SK-N-SH treated with all-trans-retinoic acid at 6 μM for 48 hours (cell line): ENCODE data around the gene ZNF101.
A peak's percentile ranks its signal among the peaks of the same experiment; 100 is the strongest.

Experiments used
- ATAC-seq: fragments of 200-7000 bp; cut with Tn5 transposase; 3 replicates; pipeline ENCODE4 v1.9.1; 2020; ENCODE audit warnings: mild to moderate bottlenecking, moderate library complexity
- ARNTL ChIP-seq: fragments of 450-650 bp; formaldehyde crosslinking; IDR thresholded peaks from 2 replicates; pipeline ENCODE4 v1.5.0; 2020; ENCODE audit warnings: low read depth, mild to moderate bottlenecking, moderate library complexity, borderline replicate concordance
- BACH2 ChIP-seq: fragments of 250-450 bp; sonication (Bioruptor Pico); IDR thresholded peaks from 2 replicates; pipeline ENCODE4 v1.9.0; 2021; ENCODE audit warnings: mild to moderate bottlenecking, borderline replicate concordance
- CSDC2 ChIP-seq: fragments of 250-450 bp; sonication (Bioruptor Pico); IDR thresholded peaks from 2 replicates; pipeline ENCODE4 v1.5.0; 2020; ENCODE audit warnings: mild to moderate bottlenecking, moderate library complexity
- ESRRG ChIP-seq: fragments of 250-450 bp; sonication (Bioruptor Pico); IDR thresholded peaks from 2 replicates; pipeline ENCODE4 v1.6.1; 2021; ENCODE audit warnings: mild to moderate bottlenecking
- GLIS3 ChIP-seq: fragments of 250-450 bp; sonication (Bioruptor Pico); IDR thresholded peaks from 2 replicates; pipeline ENCODE4 v1.5.0; 2020; ENCODE audit warnings: mild to moderate bottlenecking, moderate library complexity
- ISL1 ChIP-seq: fragments of 250-450 bp; sonication (Bioruptor Pico); IDR thresholded peaks from 2 replicates; pipeline ENCODE4 v2.1.2; 2022; ENCODE audit warnings: mild to moderate bottlenecking, moderate library complexity
- OSR1 ChIP-seq: fragments of 250-450 bp; sonication (Bioruptor Pico); IDR thresholded peaks from 2 replicates; pipeline ENCODE4 v1.8.0; 2022; ENCODE audit warnings: moderate library complexity, mild to moderate bottlenecking, inconsistent platforms
- PATZ1 ChIP-seq: fragments of 250-450 bp; sonication (Bioruptor Pico); IDR thresholded peaks from 2 replicates; pipeline ENCODE4 v1.8.0; 2020; ENCODE audit warnings: mild to moderate bottlenecking, moderate library complexity, borderline replicate concordance
- PPARA ChIP-seq: fragments of 250-450 bp; sonication (Bioruptor Pico); IDR thresholded peaks from 2 replicates; pipeline ENCODE4 v1.5.0; 2020; ENCODE audit warnings: mild to moderate bottlenecking, borderline replicate concordance
- RARB ChIP-seq: fragments of 250-450 bp; sonication (Bioruptor Pico); IDR thresholded peaks from 2 replicates; pipeline ENCODE4 v1.8.0; 2021; ENCODE audit warnings: mild to moderate bottlenecking, moderate library complexity
- SNAI2 ChIP-seq: fragments of 250-450 bp; sonication (Bioruptor Pico); IDR thresholded peaks from 2 replicates; pipeline ENCODE4 v1.5.0; 2020; ENCODE audit warnings: mild to moderate bottlenecking, moderate library complexity
- TCF4 ChIP-seq: fragments of 250-450 bp; sonication (Bioruptor Pico); IDR thresholded peaks from 2 replicates; pipeline ENCODE4 v1.8.0; 2021; ENCODE audit warnings: mild to moderate bottlenecking, moderate library complexity, borderline replicate concordance
- TOX ChIP-seq: fragments of 250-450 bp; sonication (Bioruptor Pico); IDR thresholded peaks from 2 replicates; pipeline ENCODE4 v1.8.0; 2021; ENCODE audit warnings: mild to moderate bottlenecking, moderate library complexity, borderline replicate concordance
- ZC3H10 ChIP-seq: fragments of 250-450 bp; sonication (Bioruptor Pico); IDR thresholded peaks from 2 replicates; pipeline ENCODE4 v1.5.1; 2021; ENCODE audit warnings: mild to moderate bottlenecking, moderate library complexity
- ZFP3 ChIP-seq: fragments of 250-450 bp; sonication (Bioruptor Pico); IDR thresholded peaks from 2 replicates; pipeline ENCODE4 v1.5.0; 2020; ENCODE audit warnings: mild to moderate bottlenecking, moderate library complexity
- ZFP30 ChIP-seq: fragments of 450-650 bp; formaldehyde crosslinking; IDR thresholded peaks from 2 replicates; pipeline ENCODE4 v1.5.0; 2022; ENCODE audit warnings: mild to moderate bottlenecking, moderate library complexity
- ZNF565 ChIP-seq: fragments of 450-650 bp; formaldehyde crosslinking; conservative IDR thresholded peaks from 2 replicates; pipeline ENCODE4 v1.5.0; 2020; ENCODE audit warnings: low read depth, mild to moderate bottlenecking, moderate library complexity
- ZNF70 ChIP-seq: fragments of 450-650 bp; formaldehyde crosslinking; IDR thresholded peaks from 2 replicates; pipeline ENCODE4 v1.5.0; 2020; ENCODE audit warnings: mild to moderate bottlenecking, moderate library complexity
- ZNF8 ChIP-seq: fragments of 450-650 bp; formaldehyde crosslinking; IDR thresholded peaks from 2 replicates; pipeline ENCODE4 v1.5.0; 2020; ENCODE audit warnings: mild to moderate bottlenecking, moderate library complexity
- TF ChIP-seq, protein P1 (sequence below): fragments of 250-450 bp; sonication (Bioruptor Pico); IDR thresholded peaks from 2 replicates; pipeline ENCODE4 v1.5.1; 2020; ENCODE audit warnings: low read depth, mild to moderate bottlenecking, moderate library complexity
- TF ChIP-seq, protein P2 (sequence below): fragments of 250-450 bp; sonication (Bioruptor Pico); IDR thresholded peaks from 2 replicates; pipeline ENCODE4 v1.5.0; 2020; ENCODE audit warnings: mild to moderate bottlenecking, moderate library complexity

ZNF101 gene

DNA sequence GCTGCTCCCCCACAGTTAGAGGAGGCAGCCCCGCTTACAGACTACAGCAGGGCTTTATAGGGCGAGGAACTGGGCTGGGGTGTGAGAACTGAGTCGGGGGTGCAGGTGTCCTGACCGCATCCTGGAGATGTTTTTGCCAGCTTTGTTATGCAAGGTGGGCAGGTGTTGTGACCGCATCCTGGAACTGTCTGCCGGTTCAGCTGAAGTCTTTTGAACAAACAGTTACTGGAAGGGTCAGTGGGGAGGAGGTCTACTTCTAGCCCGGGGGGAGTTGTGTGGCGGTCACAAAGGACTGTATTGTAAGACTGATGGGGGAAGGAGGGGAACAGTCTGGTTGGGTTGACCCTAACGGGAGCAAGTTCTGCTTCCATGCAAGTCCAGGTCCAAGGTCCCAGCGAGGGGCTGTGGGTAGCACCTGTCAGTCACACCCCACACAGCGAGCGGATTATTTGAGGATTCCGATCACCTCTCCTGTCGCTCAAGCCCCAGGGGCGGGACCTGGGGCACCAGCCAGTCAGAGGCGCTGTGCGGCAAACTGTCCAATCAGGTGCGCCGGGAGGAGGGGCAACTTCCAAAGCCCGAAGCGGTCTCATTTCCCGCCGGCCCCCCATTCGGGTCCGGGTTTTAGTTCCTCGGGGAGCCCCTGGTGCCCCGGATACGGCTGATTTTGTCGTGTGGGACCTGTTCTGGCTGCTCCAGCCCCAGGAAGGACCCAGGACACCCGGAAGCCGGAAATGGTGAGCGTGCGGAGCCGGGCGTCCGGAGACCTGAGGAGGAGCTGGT, at the start of gene ZNF101:
Gene ZNF101 (plus strand): TSS at position 610 of the 783 bp plus-strand sequence. CDS start 125 bp downstream, at position 735.
- no peak for TF ChIP-seq ZNF565 (CRISPR knock-in tag)
- TF ChIP-seq RARB = no peak
- TF ChIP-seq ZNF70 (CRISPR knock-in tag) = 0 out of 2 replicates have a peak, but pooled peaks have one; percentile 24
- TF ChIP-seq ZFP30 (CRISPR knock-in tag) = no peak
- TF ChIP-seq GLIS3 (CRISPR knock-in tag) = no peak
- peak; percentile 87 for ATAC-seq

GRCh38 chr19:19619181-19619848, 49.3 kb upstream of the ZNF101 start:
- no peak for ATAC-seq
- TF ChIP-seq ZNF70 (CRISPR knock-in tag) (no peak), PATZ1 (CRISPR knock-in tag) (no peak), ZNF565 (CRISPR knock-in tag) (no peak)
- TF ChIP-seq, all 23 proteins: peak for 0

DNA sequence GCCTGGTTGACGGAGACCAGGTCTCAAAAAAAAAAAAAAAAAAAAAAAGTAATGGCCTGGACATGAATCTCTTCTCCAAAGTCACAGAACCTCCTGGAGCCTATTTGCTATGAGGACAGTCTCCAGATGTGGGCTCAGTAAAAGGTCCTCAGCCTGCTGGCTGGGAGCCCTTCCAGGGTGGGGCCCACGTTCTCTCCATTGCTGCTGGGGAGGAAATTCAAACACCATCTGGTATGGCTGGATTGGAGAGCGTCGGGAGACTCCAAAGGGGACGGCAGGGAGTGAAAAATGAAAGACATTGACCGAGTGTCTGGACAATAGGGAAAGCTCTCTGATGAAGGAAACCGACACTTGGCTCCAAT, 48.8 kb upstream of the ZNF101 start:
- TF ChIP-seq OSR1 (no peak), ZC3H10 (CRISPR knock-in tag) (no peak), GLIS3 (CRISPR knock-in tag) (no peak), CSDC2 (no peak), PATZ1 (CRISPR knock-in tag) (no peak), ISL1 (CRISPR knock-in tag) (no peak), ZFP3 (no peak)
- ATAC-seq = no peak

- no peak for TF ChIP-seq OSR1
- TF ChIP-seq SNAI2 = no peak
- no peak for TF ChIP-seq ZC3H10 (CRISPR knock-in tag)
- TF ChIP-seq CSDC2 = no peak
- TF ChIP-seq TOX = no peak
- no peak for TF ChIP-seq TCF4 (CRISPR knock-in tag)
- TF ChIP-seq GLIS3 (CRISPR knock-in tag) = no peak
- no peak for TF ChIP-seq ZFP3
- TF ChIP-seq, protein P1, sequence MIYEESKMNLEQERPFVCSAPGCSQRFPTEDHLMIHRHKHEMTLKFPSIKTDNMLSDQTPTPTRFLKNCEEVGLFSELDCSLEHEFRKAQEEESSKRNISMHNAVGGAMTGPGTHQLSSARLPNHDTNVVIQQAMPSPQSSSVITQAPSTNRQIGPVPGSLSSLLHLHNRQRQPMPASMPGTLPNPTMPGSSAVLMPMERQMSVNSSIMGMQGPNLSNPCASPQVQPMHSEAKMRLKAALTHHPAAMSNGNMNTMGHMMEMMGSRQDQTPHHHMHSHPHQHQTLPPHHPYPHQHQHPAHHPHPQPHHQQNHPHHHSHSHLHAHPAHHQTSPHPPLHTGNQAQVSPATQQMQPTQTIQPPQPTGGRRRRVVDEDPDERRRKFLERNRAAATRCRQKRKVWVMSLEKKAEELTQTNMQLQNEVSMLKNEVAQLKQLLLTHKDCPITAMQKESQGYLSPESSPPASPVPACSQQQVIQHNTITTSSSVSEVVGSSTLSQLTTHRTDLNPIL (CRISPR knock-in tag) = no peak
- TF ChIP-seq, protein P2, sequence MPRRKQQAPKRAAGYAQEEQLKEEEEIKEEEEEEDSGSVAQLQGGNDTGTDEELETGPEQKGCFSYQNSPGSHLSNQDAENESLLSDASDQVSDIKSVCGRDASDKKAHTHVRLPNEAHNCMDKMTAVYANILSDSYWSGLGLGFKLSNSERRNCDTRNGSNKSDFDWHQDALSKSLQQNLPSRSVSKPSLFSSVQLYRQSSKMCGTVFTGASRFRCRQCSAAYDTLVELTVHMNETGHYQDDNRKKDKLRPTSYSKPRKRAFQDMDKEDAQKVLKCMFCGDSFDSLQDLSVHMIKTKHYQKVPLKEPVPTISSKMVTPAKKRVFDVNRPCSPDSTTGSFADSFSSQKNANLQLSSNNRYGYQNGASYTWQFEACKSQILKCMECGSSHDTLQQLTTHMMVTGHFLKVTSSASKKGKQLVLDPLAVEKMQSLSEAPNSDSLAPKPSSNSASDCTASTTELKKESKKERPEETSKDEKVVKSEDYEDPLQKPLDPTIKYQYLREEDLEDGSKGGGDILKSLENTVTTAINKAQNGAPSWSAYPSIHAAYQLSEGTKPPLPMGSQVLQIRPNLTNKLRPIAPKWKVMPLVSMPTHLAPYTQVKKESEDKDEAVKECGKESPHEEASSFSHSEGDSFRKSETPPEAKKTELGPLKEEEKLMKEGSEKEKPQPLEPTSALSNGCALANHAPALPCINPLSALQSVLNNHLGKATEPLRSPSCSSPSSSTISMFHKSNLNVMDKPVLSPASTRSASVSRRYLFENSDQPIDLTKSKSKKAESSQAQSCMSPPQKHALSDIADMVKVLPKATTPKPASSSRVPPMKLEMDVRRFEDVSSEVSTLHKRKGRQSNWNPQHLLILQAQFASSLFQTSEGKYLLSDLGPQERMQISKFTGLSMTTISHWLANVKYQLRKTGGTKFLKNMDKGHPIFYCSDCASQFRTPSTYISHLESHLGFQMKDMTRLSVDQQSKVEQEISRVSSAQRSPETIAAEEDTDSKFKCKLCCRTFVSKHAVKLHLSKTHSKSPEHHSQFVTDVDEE = no peak
- TF ChIP-seq, all 23 proteins: peak for 0
- no peak for ATAC-seq
These were observed 45.3 kb upstream of the ZNF101 start for GRCh38 chr19:19623383-19623782.

GRCh38 chr19:19624032-19624570, 44.5 kb upstream of the ZNF101 start:
- ATAC-seq = no peak
- TF ChIP-seq SNAI2 (no peak), TOX (no peak), PPARA (no peak), ZC3H10 (CRISPR knock-in tag) (no peak), ARNTL (no peak), TCF4 (CRISPR knock-in tag) (no peak), BACH2 (CRISPR knock-in tag) (no peak), ESRRG (CRISPR knock-in tag) (no peak), GLIS3 (CRISPR knock-in tag) (no peak), ZNF8 (CRISPR knock-in tag) (no peak), PATZ1 (CRISPR knock-in tag) (no peak)
- TF ChIP-seq, protein P1 (CRISPR knock-in tag) = no peak
